Pancreas (tissue), 10 donors: Measurements from ENCODE around the gene CWC27. TPM values are rescaled to one million over a fixed set of nuclear protein-coding genes. Genes with fewer than 3 reads are reported as not detected.

Experiments used
- ATAC-seq, 4 donors: fragments of 200-7000 bp; cut with Tn5 transposase; one replicate each; pipeline versions ENCODE4 v1.8.0 to v1.9.1; 2020; ENCODE audit warnings: mild to moderate bottlenecking in 4 of 4, moderate library complexity in 4 of 4
- DNase-seq, 6 donors: peaks; one replicate each; pipeline ENCODE4 v3.0.0-alpha.2; 2020
- FAIRE-seq: peaks from 2 replicates; lab custom pipeline; 2012; peaks lifted over from hg19 to GRCh38; lab: Jason Lieb, UNC
- H3K27ac ChIP-seq, 4 donors: fragments of 200-600 bp; sonication (generic); 1 replicate in 3 of 4; 2 replicates in 1 of 4; pipeline versions ENCODE4 v1.5.0 to v1.8.0; 2020
- H3K27me3 ChIP-seq, 4 donors: fragments of 200-600 bp; one replicate each; pipeline ENCODE4 v1.8.0; 2021
- H3K36me3 ChIP-seq, 3 donors: fragments of 200-600 bp; sonication (generic) in 1 of 3; one replicate each; pipeline versions ENCODE4 v1.5.0 to v1.8.0; 2020 to 2021
- H3K4me1 ChIP-seq, 3 donors: fragments of 200-600 bp; one replicate each; pipeline ENCODE4 v1.8.0; 2021
- H3K4me3 ChIP-seq, 4 donors: fragments of 200-600 bp; sonication (generic) in 2 of 4; one replicate each; pipeline versions ENCODE4 v1.5.0 to v1.8.0; 2020 to 2021
- H3K9me3 ChIP-seq, 4 donors: fragments of 200-600 bp; one replicate each; pipeline ENCODE4 v1.8.0; 2021
- CTCF ChIP-seq, 4 donors: fragments of 200-600 bp; sonication (generic) in 3 of 4; IDR thresholded peaks; one replicate each; pipeline versions ENCODE4 v1.5.0 to v1.8.0; 2021; ENCODE audit warnings: antibody characterized with exemption in 4 of 4
- WGBS, 2 donors: extraction: QIAGEN DNeasy Blood & Tissue Kit; methylation state at CpG; one replicate each; pipeline ENCODE4 v1.1.7; 2013; 5-methylcytosine and 5-hydroxymethylcytosine counted together
- intact Hi-C, 3 donors: fragments of 100-400 bp; cut with DNase I; formaldehyde crosslinking; loops; one replicate each; pipeline versions ENCODE4 v1.11.1 to v1.14.2; 2022
- polyA plus RNA-seq, 2 donors: library from polyadenylated mRNA; stranded (reverse); fragments of 200-250 nt; gene quantifications; one replicate each; pipeline ENCODE4 v1.2.3, GENCODE V29; 2013
- total RNA-seq, 6 donors: library from RNA; stranded (reverse); fragmentation: NEBNext Ultra II Directional in 4 of 6; extraction: Animal tissue kit (Norgen Biotek cat#: 25700) in 4 of 6; gene quantifications; one replicate each; pipeline versions ENCODE4 v1.2.1 to v1.2.4, GENCODE V29; 2021 to 2023
- donor health status: healthy with polysubstance abuse.
- donor health status: DM: no; HTN: no; CAD: no; lungs with moderate emphysema.
- donor health status: DM: no; HTN: no; CAD: no.
- donor health status: control.
- donor health status: control.
- donor health status: Bipolar disorder and iron deficiency.
- donor health status: DM: yes; HTN: yes; CAD: no.
- donor health status: DM: no; HTN: no; CAD: no.
- donor health status: DM: no; HTN: no; CAD: no.
- donor health status: DM: yes; HTN: yes; CAD: no.

The CWC27 gene
- total and polyA plus RNA-seq, 8 donors: 3.7 to 13.3 (median 7.0) TPM

- Histone ChIP-seq H3K9me3 (no peaks in the 10 kb centered on the region), H3K27me3 (no peaks in the 10 kb centered on the region), H3K36me3 (no peaks in the 10 kb centered on the region), H3K4me3 (no peak overlapping the region), H3K27ac (no peak overlapping the region), H3K4me1 (no peaks in the 10 kb centered on the region)
- no peak for TF ChIP-seq CTCF (IDR thresholded peaks at IDR 0.05)
- intact Hi-C loops: no loop called here
- FAIRE-seq (no peak), DNase-seq (no peak), ATAC-seq (no peak)
Measured at GRCh38 chr5:65050140-65050539, 281.4 kb downstream of the CWC27 start.

GRCh38 chr5:65050826-65051498 lies 282.2 kb downstream of the CWC27 start:
- ATAC-seq (no peak), FAIRE-seq (no peak), DNase-seq (no peak)
- H3K4me1 ChIP-seq: no peaks in the 10 kb centered on the region
- no peaks in the 10 kb centered on the region for H3K27me3 ChIP-seq
- H3K36me3 ChIP-seq: no peaks in the 10 kb centered on the region
- H3K27ac ChIP-seq: no peak overlapping the region
- TF ChIP-seq CTCF (IDR thresholded peaks at IDR 0.05): no peak
- intact Hi-C loops: no loop called here
- 57 to 67% methylated on average over 5 of the region's 5 CpGs for WGBS, 2 donors
- no peaks in the 10 kb centered on the region for H3K9me3 ChIP-seq
- no peak overlapping the region for H3K4me3 ChIP-seq

- Histone ChIP-seq H3K36me3 (no peaks in the 10 kb centered on the region), H3K4me1 (no peaks in the 10 kb centered on the region), H3K4me3 (no peak overlapping the region), H3K27me3 (no peaks in the 10 kb centered on the region), H3K27ac (no peak overlapping the region), H3K9me3 (no peaks in the 10 kb centered on the region)
- WGBS, 2 donors: 83 to 93% methylated on average over 1 of the region's 1 CpG
- DNase-seq (no peak), FAIRE-seq (no peak), ATAC-seq (no peak)
- intact Hi-C loops: no loop called here
- no peak for TF ChIP-seq CTCF (IDR thresholded peaks at IDR 0.05)
Measured at GRCh38 chr5:65055938-65056337, 287.2 kb downstream of the CWC27 start.

GRCh38 chr5:65059681-65060598 lies 291.2 kb downstream of the CWC27 start:
- H3K4me1 ChIP-seq: no peaks in the 10 kb centered on the region
- intact Hi-C loops: no loop called here
- no peaks in the 10 kb centered on the region for H3K36me3 ChIP-seq
- H3K9me3 ChIP-seq: no peaks in the 10 kb centered on the region
- no peak for FAIRE-seq
- H3K4me3 ChIP-seq: no peak overlapping the region
- no peak for ATAC-seq
- 83 to 84% methylated on average over 6 of the region's 6 CpGs for WGBS, 2 donors
- H3K27me3 ChIP-seq: no peaks in the 10 kb centered on the region
- no peak for DNase-seq
- TF ChIP-seq CTCF (IDR thresholded peaks at IDR 0.05): no peak
- no peak overlapping the region for H3K27ac ChIP-seq
